GM06990 (cell line): ENCODE data around the gene CFAP43.

Experiments
- DNase-seq: peaks from one replicate; pipeline ENCODE4 v3.0.0-alpha.2; 2011; ENCODE audit not compliant: insufficient read length; ENCODE audit errors: extremely low read depth
- H3K27me3 ChIP-seq: replicated peaks from 2 replicates; pipeline ENCODE4 v1.6.0; 2011; ENCODE audit warnings: low read length; ENCODE audit not compliant: control insufficient read depth, insufficient read depth
- H3K36me3 ChIP-seq: 2 replicates; pipeline ENCODE4 v1.5.1; 2011; ENCODE audit warnings: low read length; ENCODE audit not compliant: control insufficient read depth, insufficient read depth
- H3K4me3 ChIP-seq: replicated peaks from 2 replicates; pipeline ENCODE4 v1.5.1; 2011; ENCODE audit warnings: low read depth, mild to moderate bottlenecking, control low read depth, low read length
- CTCF ChIP-seq: IDR thresholded peaks from 2 replicates; pipeline ENCODE4 v1.5.1; 2011; ENCODE audit warnings: low read length, control low read depth, mild to moderate bottlenecking, inconsistent platforms; ENCODE audit not compliant: insufficient read depth, poor library complexity, severe bottlenecking

The CFAP43 gene

GRCh38 chr10:104254493-104255310 lies 22.5 kb upstream of the CFAP43 start, which contains the start of gene GSTO1:
GSTO1 (plus strand) TSS chr10:104254892; CDS start chr10:104254929, 37 bp downstream.
- DNase-seq, result peak; percentile 73
- H3K27me3 ChIP-seq, result no peaks in the 10 kb centered on the region

GRCh38 chr10:104253606-104254410 lies 21.6 kb upstream of the CFAP43 start:
- no peak for DNase-seq
- Histone ChIP-seq H3K36me3 (peaks cover 4% of the 10 kb centered on the region), H3K4me3 (peak overlapping the region; percentile 92), H3K27me3 (no peaks in the 10 kb centered on the region)
- TF ChIP-seq CTCF, result no peak

More at GRCh38 chr10:104254493-104255310, 22.5 kb upstream of the CFAP43 start, which contains the start of gene GSTO1:
- Histone ChIP-seq H3K36me3 (peaks cover 7% of the 10 kb centered on the region), H3K4me3 (peak within 1 kb of the TSS; percentile 92)
- peak; percentile 16 for TF ChIP-seq CTCF

DNA sequence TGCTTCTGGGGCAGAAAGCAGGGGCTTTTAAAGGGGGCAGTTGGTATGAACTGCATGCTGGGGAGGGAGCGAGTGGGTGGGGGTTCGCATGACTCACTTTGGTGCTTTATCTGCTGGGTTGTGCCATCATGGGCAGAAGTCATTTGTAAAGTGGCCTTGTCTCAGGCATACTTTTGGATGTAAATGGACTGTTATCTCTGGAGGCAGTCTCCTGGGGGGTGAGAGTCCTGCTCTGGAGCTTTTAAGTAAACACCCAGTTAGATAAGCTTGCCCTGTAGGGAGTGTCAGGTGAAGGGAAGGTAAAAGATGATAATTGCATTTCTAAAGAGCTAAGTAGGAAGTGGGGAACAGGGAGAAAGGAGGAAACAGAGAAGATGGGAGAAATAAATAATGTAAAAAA lies 20.9 kb upstream of the CFAP43 start:
- H3K36me3 ChIP-seq, result peaks cover 2% of the 10 kb centered on the region; the same call in 1 of the 2 replicates
- H3K4me3 ChIP-seq, result no peak overlapping the region
- no peak for DNase-seq
- H3K27me3 ChIP-seq, result no peaks in the 10 kb centered on the region
- TF ChIP-seq CTCF, result no peak

- Histone ChIP-seq H3K36me3 (no peaks in the 10 kb centered on the region), H3K27me3 (no peaks in the 10 kb centered on the region), H3K4me3 (no peak overlapping the region)
- no peak for DNase-seq
- TF ChIP-seq CTCF, result no peak
Observed at GRCh38 chr10:104252368-104252767, 20.2 kb upstream of the CFAP43 start.

GRCh38 chr10:104251443-104251842 lies 19.3 kb upstream of the CFAP43 start:
- no peaks in the 10 kb centered on the region for H3K27me3 ChIP-seq
- no peak for TF ChIP-seq CTCF
- DNase-seq, result no peak
- H3K4me3 ChIP-seq, result no peak overlapping the region
- H3K36me3 ChIP-seq, result no peaks in the 10 kb centered on the region
